NCI-H187 treated with DMSO at 0.1 percent for 48 hours (cell line): ENCODE measurements around the gene C1orf87.

Experiments
- DNase-seq: peaks from one replicate; lab custom pipeline; 2025; lab: John Stamatoyannopoulos, UW

The C1orf87 gene

DNA sequence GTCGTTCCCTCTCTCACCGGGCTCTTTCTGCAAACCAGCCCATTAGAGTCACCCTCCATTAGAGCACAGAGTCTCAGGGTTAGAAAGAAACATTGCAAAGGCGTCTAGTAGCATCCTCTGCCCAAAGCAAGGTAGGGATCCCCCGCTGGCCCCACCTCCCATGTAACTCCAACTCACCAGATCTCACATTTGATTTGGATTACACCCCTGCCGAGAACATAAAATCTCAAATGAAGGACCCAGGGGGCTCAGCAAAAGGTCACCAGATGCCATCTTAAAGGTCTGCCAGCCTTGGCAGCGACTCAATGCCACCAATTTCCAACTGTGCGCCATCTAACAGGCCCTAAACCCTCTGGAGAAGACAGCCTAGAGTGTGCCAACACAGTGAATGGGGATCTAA, 14.1 kb downstream of the C1orf87 start:
- DNase-seq = no peak

GRCh38 chr1:60055336-60055735, 18.2 kb downstream of the C1orf87 start:
- DNase-seq = no peak

GRCh38 chr1:60054374-60054773, 19.2 kb downstream of the C1orf87 start:
- no peak for DNase-seq

DNA sequence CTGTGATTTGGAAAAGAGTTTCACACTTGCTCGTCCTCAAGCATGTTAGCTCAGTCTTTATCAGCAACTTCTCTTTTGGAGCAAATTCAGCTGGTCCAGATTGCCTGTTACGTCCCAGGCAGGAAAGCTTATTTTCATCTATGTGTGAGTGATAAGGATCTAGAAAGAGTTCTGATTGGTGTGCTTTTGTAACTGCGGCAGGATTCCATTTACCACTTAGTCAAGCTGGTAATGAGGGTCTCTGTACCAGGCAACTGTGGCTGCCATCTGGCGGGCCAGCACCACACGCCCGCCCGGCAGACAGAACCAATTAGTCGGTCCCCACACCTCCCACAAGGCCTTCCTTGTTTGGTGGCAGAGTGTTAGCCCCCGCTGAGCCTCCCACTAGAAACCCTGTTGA, 21.0 kb downstream of the C1orf87 start:
- no peak for DNase-seq

- DNase-seq = no peak
These were observed 22.4 kb downstream of the C1orf87 start for GRCh38 chr1:60051191-60051590.

DNA sequence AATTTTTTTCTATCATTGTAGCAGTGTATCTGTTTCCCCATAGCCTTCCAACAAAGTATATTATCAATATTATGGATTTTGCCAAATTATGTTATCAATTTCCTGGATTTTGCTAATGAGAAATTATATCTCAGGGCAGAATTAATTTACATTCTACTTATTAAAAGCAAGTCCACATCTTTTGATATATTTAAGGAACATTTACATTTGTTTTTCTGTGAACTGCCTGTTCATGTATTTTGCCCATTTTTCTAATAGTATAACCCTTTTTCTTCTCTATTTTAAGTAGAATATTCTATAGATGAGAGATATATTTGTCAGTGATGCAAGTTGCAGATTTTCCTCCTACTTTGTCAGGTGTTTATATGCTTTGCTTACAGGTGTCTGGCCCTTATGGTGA, 24.4 kb downstream of the C1orf87 start:
- DNase-seq = no peak

- DNase-seq = no peak
These were observed 28.7 kb downstream of the C1orf87 start for GRCh38 chr1:60044881-60045280.

DNA sequence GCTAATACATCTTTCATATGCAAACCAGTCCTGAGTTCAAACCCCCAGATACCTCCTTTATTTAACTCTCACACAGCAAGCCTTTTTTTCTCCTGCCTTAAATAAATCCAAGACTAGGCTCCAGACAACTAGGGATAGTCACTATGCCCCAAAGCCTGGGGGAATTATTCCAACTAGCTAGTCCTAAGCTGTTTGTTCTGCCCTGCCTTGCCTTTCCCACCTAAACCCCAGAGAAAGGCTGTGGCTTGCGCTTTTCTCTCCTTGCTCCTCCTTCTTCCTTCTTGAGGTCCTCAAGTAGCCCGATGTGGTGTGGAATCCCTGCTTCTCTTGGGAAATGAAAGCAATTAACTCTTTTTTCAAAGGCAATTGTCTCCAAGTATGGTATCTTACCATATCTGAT, 31.8 kb downstream of the C1orf87 start:
- DNase-seq = no peak

GRCh38 chr1:60037669-60038068, 35.9 kb downstream of the C1orf87 start:
- no peak for DNase-seq

- no peak for DNase-seq
These were observed 36.6 kb downstream of the C1orf87 start for GRCh38 chr1:60036856-60037460.

- no peak for DNase-seq
These were observed 37.6 kb downstream of the C1orf87 start for GRCh38 chr1:60035921-60036320.

- no peak for DNase-seq
These were observed 38.6 kb downstream of the C1orf87 start for GRCh38 chr1:60034999-60035398.

GRCh38 chr1:60033066-60033465, 40.5 kb downstream of the C1orf87 start:
- no peak for DNase-seq

GRCh38 chr1:60031146-60031545, 42.4 kb downstream of the C1orf87 start:
- DNase-seq = no peak

- no peak for DNase-seq
These were observed 48.0 kb downstream of the C1orf87 start for GRCh38 chr1:60025552-60025951.

DNA sequence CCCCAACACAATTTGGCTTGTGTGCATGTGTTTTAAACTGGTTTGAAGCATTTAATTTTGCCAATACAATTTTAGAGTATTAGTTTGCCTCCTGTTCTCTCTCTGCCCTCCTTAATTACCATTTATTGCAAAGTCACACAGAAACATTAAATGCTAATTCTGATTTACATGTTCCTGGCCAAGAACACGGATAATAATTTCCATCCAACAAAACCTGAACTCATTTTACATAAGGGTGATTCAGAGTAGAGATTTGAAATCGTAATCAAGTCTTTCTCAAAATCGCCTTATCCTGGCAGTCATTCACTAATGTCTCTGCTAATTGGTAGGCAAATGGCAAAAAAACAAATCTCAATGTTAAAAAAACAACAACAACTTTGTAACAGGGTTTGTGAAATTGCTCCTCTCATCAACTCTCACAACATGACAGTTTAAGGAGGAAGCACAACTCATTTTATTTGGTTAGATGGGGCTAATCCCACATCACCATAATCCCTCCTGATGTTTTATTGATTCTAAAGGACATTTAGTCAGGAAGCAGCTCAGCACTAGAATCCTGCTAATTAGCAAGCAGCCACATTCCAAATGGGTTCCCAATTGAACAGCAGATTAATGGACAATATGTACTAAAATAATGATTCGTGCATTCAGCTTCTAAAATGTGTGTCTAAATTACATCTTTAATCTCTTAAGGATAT, 55.9 kb downstream of the C1orf87 start:
- DNase-seq = no peak

GRCh38 chr1:60010690-60011089, 62.9 kb downstream of the C1orf87 start:
- DNase-seq = no peak

GRCh38 chr1:60008500-60008899, 65.1 kb downstream of the C1orf87 start:
- DNase-seq = no peak

GRCh38 chr1:60000625-60001024, 72.9 kb downstream of the C1orf87 start:
- DNase-seq = no peak

DNA sequence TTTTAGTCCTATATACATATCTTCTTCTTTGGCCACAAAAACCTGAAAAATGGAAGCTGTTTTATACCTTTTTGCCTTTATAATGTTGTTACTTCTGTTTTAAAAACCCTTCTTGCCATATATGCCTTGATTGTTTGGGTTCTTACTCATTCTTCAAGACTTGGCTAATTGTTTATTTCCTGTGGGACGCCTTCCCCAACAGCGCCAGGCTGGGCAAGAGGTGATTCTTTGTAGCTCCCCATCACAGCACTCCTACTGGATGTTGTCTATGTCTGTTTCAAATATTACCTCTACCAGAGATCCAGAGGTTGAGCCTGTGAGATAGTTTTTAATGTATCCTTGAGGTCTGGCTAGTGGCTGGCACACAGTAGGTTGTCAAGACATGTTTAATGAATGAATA, 73.8 kb downstream of the C1orf87 start:
- DNase-seq = no peak

DNA sequence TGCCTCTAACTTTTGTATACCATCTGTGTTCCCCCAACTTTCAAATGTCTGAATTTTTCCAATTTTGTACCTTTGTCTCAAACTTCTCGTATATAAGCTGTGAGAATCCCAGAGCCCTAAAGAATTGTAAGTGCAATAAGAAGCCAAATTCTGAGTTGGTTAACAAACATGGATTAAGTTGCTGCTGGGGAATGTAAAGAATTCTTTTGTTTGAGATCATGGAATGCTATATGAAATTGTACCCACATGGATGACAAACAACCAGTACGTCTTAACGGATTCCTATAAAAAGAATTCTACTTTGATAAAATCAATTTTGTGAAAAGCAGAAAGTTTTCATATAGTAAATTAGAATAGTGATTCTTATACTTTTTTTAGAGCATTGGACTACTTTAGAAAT, 74.6 kb downstream of the C1orf87 start:
- DNase-seq = no peak

GRCh38 chr1:59997479-59998115, 76.0 kb downstream of the C1orf87 start:
- DNase-seq = no peak
